Psoas muscle (tissue), 8 donors: Measurements from ENCODE around the gene DENND5A. TPM values are rescaled to one million over a fixed set of nuclear protein-coding genes. Genes with fewer than 3 reads are reported as not detected.
"Not testable (repeated sequence)": the region's sequence is repeated elsewhere in the genome, so short reads cannot be mapped to it uniquely, and the experiment has no call there.

Experiments used
- ATAC-seq, 4 donors: fragments of 200-7000 bp; cut with Tn5 transposase; one replicate each; pipeline ENCODE4 v1.9.1; 2020; ENCODE audit warnings: moderate library complexity in 3 of 4, mild to moderate bottlenecking in 2 of 4
- DNase-seq, 2 donors: peaks; one replicate each; pipeline ENCODE4 v3.0.0-alpha.2; 2020
- H3K27ac ChIP-seq: fragments of 200-600 bp; one replicate; pipeline ENCODE4 v1.8.0; 2022
- H3K27me3 ChIP-seq, 3 donors: fragments of 200-600 bp in 1 of 3; one replicate each; pipeline versions ENCODE4 v1.6.1 to v1.8.0; 2013 to 2022; ENCODE audit warnings: low read length in 2 of 3, mild to moderate bottlenecking in 2 of 3, moderate library complexity in 1 of 3; ENCODE audit not compliant: insufficient read depth in 3 of 3
- H3K36me3 ChIP-seq, 2 donors: fragments of 200-600 bp in 1 of 2; one replicate each; pipeline versions ENCODE4 v1.6.1 to v1.8.0; 2013 to 2022; ENCODE audit warnings: low read depth in 1 of 2, mild to moderate bottlenecking in 1 of 2, moderate library complexity in 1 of 2; ENCODE audit not compliant: insufficient read depth in 1 of 2
- H3K4me1 ChIP-seq: fragments of 200-600 bp; one replicate; pipeline ENCODE4 v1.8.0; 2022
- H3K4me3 ChIP-seq: fragments of 200-600 bp; one replicate; pipeline ENCODE4 v1.8.0; 2022; ENCODE audit warnings: mild to moderate bottlenecking
- H3K9me3 ChIP-seq: fragments of 200-600 bp; one replicate; pipeline ENCODE4 v1.8.0; 2022
- CTCF ChIP-seq: fragments of 200-600 bp; IDR thresholded peaks from one replicate; pipeline ENCODE4 v1.8.0; 2022; ENCODE audit warnings: antibody characterized with exemption
- WGBS, 3 donors: extraction: QIAGEN DNeasy Blood & Tissue Kit; methylation state at CpG; one replicate each; pipeline versions ENCODE4 v1.1.6 to v1.1.7; 2013; 5-methylcytosine and 5-hydroxymethylcytosine counted together
- intact Hi-C, 2 donors: fragments of 100-400 bp; cut with DNase I; formaldehyde crosslinking; loops; one replicate each; pipeline versions ENCODE4 v1.11.0 to v1.14.2; 2022
- polyA plus RNA-seq, 3 donors: library from polyadenylated mRNA; stranded (reverse); fragments of 200-250 nt; gene quantifications; one replicate each; pipeline ENCODE4 v1.2.3, GENCODE V29; 2013
- total RNA-seq, 4 donors: library from RNA; stranded (reverse); fragmentation: NEBNext Ultra II Directional in 2 of 4; extraction: Animal tissue kit (Norgen Biotek cat#: 25700) in 2 of 4; gene quantifications; one replicate each; pipeline versions ENCODE4 v1.2.1 to v1.2.4, GENCODE V29; 2021 to 2023
- donor health status: healthy with polysubstance abuse.
- donor health status: DM: no; HTN: no; CAD: no; lungs with moderate emphysema.
- donor health status: Bipolar disorder and iron deficiency.
- donor health status: healthy.
- donor health status: DM: yes; HTN: yes; CAD: no.
- donor health status: DM: no; HTN: no; CAD: no.
- donor health status: DM: no; HTN: no; CAD: no.
- donor health status: DM: yes; HTN: yes; CAD: no.

Gene DENND5A
- total and polyA plus RNA-seq, 7 donors, result 27.2 to 82.1 (median 30.8) TPM

- no peaks in the 10 kb centered on the region for H3K27me3 ChIP-seq
- ATAC-seq, result no peak
- peaks cover 0 to 29% of the 10 kb centered on the region in 2 donors for H3K36me3 ChIP-seq
- no peak for TF ChIP-seq CTCF
- DNase-seq, result no peak
- no peaks in the 10 kb centered on the region for H3K9me3 ChIP-seq
- H3K4me1 ChIP-seq, result no peaks in the 10 kb centered on the region
- H3K4me3 ChIP-seq, result no peak overlapping the region
- intact Hi-C loops, result no loop called here
- H3K27ac ChIP-seq, result no peak overlapping the region
- 96 to 98% (median 98%) methylated on average over 3 of the region's 3 CpGs for WGBS, 3 donors
Measured at GRCh38 chr11:9192561-9192960, 72.6 kb downstream of the DENND5A start.

GRCh38 chr11:9190326-9191016, 74.7 kb downstream of the DENND5A start:
- 92 to 96% (median 95%) methylated on average over 5 of the region's 5 CpGs for WGBS, 3 donors
- H3K4me1 ChIP-seq, H3K27ac ChIP-seq, DNase-seq, H3K27me3 ChIP-seq, intact Hi-C loops, H3K9me3 ChIP-seq, ATAC-seq, H3K4me3 ChIP-seq: not testable (repeated sequence)
- H3K36me3 ChIP-seq, result peaks cover 2 to 40% of the 10 kb centered on the region in 2 donors

- 88 to 100% (median 91%) methylated on average over 3 of the region's 3 CpGs for WGBS, 3 donors
- intact Hi-C loops, H3K27me3 ChIP-seq, H3K27ac ChIP-seq, DNase-seq, H3K9me3 ChIP-seq, ATAC-seq, H3K4me3 ChIP-seq, H3K4me1 ChIP-seq: not testable (repeated sequence)
- peaks cover 2 to 41% of the 10 kb centered on the region in 2 donors for H3K36me3 ChIP-seq
Measured at GRCh38 chr11:9188860-9189259, 76.3 kb downstream of the DENND5A start.

GRCh38 chr11:9187616-9188015, 77.5 kb downstream of the DENND5A start:
- Histone ChIP-seq H3K27ac (no peak overlapping the region), H3K27me3 (no peaks in the 10 kb centered on the region), H3K4me3 (no peak overlapping the region), H3K4me1 (no peaks in the 10 kb centered on the region), H3K9me3 (no peaks in the 10 kb centered on the region), H3K36me3 (peaks cover 2 to 37% of the 10 kb centered on the region in 2 donors)
- ATAC-seq (no peak), DNase-seq (no peak)
- intact Hi-C loops, result no loop called here
- 92 to 99% (median 97%) methylated on average over 3 of the region's 3 CpGs for WGBS, 3 donors
- TF ChIP-seq CTCF, result no peak

GRCh38 chr11:9184516-9184915, 80.6 kb downstream of the DENND5A start:
- 70 to 93% (median 91%) methylated on average over 2 of the region's 2 CpGs for whole genome bisulfite sequencing, 3 donors
- Histone ChIP-seq H3K27me3 (no peaks in the 10 kb centered on the region), H3K27ac (no peak overlapping the region), H3K9me3 (no peaks in the 10 kb centered on the region), H3K36me3 (peaks cover 5 to 47% of the 10 kb centered on the region in 2 donors), H3K4me3 (no peak overlapping the region), H3K4me1 (no peaks in the 10 kb centered on the region)
- DNase-seq (no peak), ATAC-seq (no peak)
- intact Hi-C loops, result no loop called here
- TF ChIP-seq CTCF, result no peak
